Right atrium auricular region (tissue), 2 donors: ENCODE data around the gene FSIP1. TPM values are rescaled to one million over a fixed set of nuclear protein-coding genes. Genes with fewer than 3 reads are reported as not detected.

Experiments used
- DNase-seq: peaks from one replicate; pipeline ENCODE4 v3.0.0-alpha.2; 2019; ENCODE audit warnings: low spot score
- H3K27ac ChIP-seq, 2 donors: fragments of 200-600 bp; sonication (generic); 1 replicate in 1 of 2; 2 replicates in 1 of 2; pipeline ENCODE4 v1.5.1; 2016 to 2019
- H3K27me3 ChIP-seq, 2 donors: fragments of 200-600 bp; sonication (generic); one replicate each; pipeline versions ENCODE4 v1.5.1 to v1.6.0; 2017 to 2019
- H3K36me3 ChIP-seq: fragments of 200-600 bp; sonication (generic); one replicate; pipeline ENCODE4 v1.5.1; 2016
- H3K4me1 ChIP-seq, 2 donors: fragments of 200-600 bp; sonication (generic); one replicate each; pipeline versions ENCODE4 v1.5.1 to v1.6.0; 2017 to 2019
- H3K4me3 ChIP-seq, 2 donors: fragments of 200-600 bp; sonication (generic); 1 replicate in 1 of 2; 2 replicates in 1 of 2; pipeline ENCODE4 v1.5.1; 2017 to 2019; ENCODE audit warnings: mild to moderate bottlenecking in 1 of 2, moderate library complexity in 1 of 2
- H3K9me3 ChIP-seq, 2 donors: fragments of 200-600 bp; sonication (generic); one replicate each; pipeline ENCODE4 v1.5.1; 2019
- total RNA-seq, 2 donors: library from RNA; depleted of rRNA; stranded (reverse); fragments of >200 nt; gene quantifications; one replicate each; pipeline ENCODE4 v1.1.0, GENCODE V29; 2016
- TF ChIP-seq, protein P1 (sequence below), 2 donors: fragments of 200-600 bp; sonication (generic); IDR thresholded peaks; one replicate each; pipeline ENCODE4 v1.5.1; 2019; ENCODE audit warnings: antibody characterized with exemption in 2 of 2

The FSIP1 gene
- total RNA-seq, 2 donors from 2014 or later: 0.24 TPM; not detected in 1

DNA sequence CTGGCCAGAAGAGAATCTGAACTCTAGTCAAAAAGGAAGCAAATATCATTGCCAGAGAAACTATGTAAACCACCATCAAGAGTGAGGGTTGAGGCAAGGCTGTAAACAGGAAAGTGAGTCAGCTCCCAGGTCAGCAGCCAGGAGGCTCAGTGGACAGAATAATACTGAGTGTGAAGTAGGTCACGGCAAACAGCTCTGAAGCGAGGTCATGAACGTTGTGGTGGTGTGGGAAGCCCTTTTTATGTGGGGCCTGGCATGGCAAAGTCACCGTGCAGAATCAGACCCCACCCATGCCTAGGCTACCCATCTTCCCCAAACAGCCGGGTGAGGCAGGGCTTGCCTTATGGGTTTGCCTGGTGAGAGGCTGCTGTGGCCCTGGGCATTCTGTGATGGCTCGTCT is 157.8 kb downstream of the FSIP1 start:
- H3K4me3 ChIP-seq: no peak overlapping the region

DNA sequence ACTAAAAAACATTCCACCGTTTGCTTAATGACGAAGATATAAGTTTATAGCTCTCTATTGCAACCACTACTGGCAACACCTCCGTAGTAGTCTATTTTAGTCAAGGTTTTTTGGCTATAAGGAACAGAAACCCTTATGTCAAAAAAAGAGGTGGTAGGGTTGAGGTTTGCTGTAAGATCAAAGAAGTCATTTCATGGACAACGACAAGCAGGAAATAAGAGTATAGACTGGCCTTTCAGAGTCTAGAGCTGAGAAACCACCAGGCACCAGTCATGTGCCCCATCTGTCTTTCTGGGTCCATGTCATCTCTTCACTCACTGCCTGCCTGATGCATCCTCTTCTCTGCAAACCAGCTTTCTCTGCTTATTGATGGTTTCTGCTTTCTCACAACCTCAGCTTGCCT is 159.1 kb downstream of the FSIP1 start:
- Histone ChIP-seq H3K27me3 (no peaks in the 10 kb centered on the region), H3K36me3 (no peaks in the 10 kb centered on the region), H3K4me1 (peaks cover 0 to 45% of the 10 kb centered on the region in 2 donors), H3K9me3 (no peaks in the 10 kb centered on the region), H3K27ac (no peak overlapping the region), H3K4me3 (no peak overlapping the region)
- TF ChIP-seq, protein P1, sequence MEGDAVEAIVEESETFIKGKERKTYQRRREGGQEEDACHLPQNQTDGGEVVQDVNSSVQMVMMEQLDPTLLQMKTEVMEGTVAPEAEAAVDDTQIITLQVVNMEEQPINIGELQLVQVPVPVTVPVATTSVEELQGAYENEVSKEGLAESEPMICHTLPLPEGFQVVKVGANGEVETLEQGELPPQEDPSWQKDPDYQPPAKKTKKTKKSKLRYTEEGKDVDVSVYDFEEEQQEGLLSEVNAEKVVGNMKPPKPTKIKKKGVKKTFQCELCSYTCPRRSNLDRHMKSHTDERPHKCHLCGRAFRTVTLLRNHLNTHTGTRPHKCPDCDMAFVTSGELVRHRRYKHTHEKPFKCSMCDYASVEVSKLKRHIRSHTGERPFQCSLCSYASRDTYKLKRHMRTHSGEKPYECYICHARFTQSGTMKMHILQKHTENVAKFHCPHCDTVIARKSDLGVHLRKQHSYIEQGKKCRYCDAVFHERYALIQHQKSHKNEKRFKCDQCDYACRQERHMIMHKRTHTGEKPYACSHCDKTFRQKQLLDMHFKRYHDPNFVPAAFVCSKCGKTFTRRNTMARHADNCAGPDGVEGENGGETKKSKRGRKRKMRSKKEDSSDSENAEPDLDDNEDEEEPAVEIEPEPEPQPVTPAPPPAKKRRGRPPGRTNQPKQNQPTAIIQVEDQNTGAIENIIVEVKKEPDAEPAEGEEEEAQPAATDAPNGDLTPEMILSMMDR (IDR thresholded peaks at IDR 0.05): no peak
- DNase-seq: no peak

More for the DNA sequence above, 157.8 kb downstream of the FSIP1 start:
- TF ChIP-seq, protein P1 (IDR thresholded peaks at IDR 0.05): peak in 1 of 2 donors; percentile 20
- H3K27ac ChIP-seq: peak overlapping the region; percentile 61 to 89
- no peaks in the 10 kb centered on the region for H3K27me3 ChIP-seq
- no peaks in the 10 kb centered on the region for H3K36me3 ChIP-seq
- peak; percentile 87 for DNase-seq
- no peaks in the 10 kb centered on the region for H3K9me3 ChIP-seq
- peaks cover 0 to 56% of the 10 kb centered on the region in 2 donors for H3K4me1 ChIP-seq

DNA sequence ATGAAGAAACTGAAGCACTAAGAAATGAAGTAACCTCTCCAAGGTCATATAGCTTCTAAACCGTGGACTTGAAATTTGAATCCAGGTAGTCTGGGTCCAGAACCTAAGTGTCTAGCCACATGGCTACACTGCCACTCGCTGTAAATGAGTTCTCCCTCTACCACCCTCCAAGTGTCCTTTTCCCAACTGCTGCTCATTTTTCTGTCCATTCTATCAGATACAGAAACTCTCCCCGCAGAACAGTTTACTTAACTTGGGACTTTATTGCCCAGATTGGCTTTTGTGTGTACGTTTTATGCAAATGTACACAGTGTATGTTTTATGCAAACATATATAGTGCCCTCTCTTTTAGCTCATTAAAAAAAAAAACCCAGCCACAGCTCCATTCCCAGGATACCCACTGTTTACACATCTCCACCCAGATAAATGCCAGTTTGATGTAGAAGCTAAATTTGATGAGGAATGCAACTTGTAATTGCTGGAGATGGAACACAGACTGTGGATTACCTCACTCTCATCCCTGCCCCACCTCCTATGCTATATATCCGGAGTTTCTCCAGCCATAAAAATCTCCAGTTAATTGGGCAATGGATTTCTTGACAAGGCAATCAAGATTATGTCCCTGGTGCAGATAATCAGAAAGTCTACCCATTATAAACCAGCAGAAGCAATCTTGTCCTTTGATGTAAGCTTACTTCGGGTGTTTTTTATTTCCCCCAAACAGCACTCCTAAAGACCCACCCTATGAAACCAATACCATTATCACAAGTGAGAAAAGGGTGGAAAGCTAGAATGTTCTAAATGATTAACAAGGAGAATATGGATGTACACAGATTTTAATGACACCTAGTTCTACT is 159.8 kb downstream of the FSIP1 start:
- no peak overlapping the region for H3K27ac ChIP-seq
- H3K36me3 ChIP-seq: no peaks in the 10 kb centered on the region
- TF ChIP-seq, protein P1 (IDR thresholded peaks at IDR 0.05): no peak
- DNase-seq: no peak
- no peaks in the 10 kb centered on the region for H3K9me3 ChIP-seq
- peaks cover 0 to 39% of the 10 kb centered on the region in 2 donors for H3K4me1 ChIP-seq
- H3K4me3 ChIP-seq: no peak overlapping the region
- no peaks in the 10 kb centered on the region for H3K27me3 ChIP-seq

DNA sequence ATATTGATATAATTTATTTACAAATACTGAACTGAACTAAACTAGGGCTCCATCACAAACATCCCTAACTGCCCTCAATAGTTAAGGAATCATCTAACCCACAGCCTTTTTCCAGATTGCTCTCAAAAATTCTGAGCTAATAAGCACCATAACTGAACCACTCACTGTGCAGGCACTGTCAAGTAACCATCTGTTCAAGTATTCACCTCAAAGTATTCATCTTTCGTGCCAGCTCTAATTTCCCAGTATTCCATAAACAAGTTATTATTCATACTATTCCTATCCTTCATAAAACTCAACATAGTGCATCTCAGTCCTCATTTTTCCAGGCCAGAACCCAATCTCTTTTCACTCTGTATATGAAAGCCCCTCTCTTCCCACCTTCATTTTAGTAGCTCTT is 160.7 kb downstream of the FSIP1 start:
- H3K9me3 ChIP-seq: no peaks in the 10 kb centered on the region
- no peaks in the 10 kb centered on the region for H3K36me3 ChIP-seq
- no peak overlapping the region for H3K4me3 ChIP-seq
- peaks cover 0 to 29% of the 10 kb centered on the region in 2 donors for H3K4me1 ChIP-seq
- no peaks in the 10 kb centered on the region for H3K27me3 ChIP-seq
- H3K27ac ChIP-seq: no peak overlapping the region
- TF ChIP-seq, protein P1 (IDR thresholded peaks at IDR 0.05): no peak
- no peak for DNase-seq

DNA sequence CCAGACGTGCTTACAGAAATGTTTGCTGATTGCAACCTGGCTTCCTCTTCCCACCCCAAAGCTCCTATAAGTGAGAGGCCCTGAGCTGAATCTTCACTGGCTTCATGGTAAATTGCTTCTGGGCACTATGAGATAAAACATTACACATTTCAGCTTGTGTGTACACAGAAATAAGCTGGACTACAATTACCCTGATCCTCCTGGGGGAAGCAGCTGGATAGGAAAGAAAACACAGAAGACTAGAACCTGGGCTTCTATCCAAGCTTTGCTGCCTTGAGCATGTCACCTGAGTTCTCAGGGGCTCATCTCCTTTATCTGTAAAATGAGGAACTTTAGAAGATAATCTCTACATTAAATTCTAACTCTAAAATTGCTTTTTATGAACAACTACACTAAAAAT is 161.4 kb downstream of the FSIP1 start:
- Histone ChIP-seq H3K36me3 (no peaks in the 10 kb centered on the region), H3K4me1 (peaks cover 0 to 22% of the 10 kb centered on the region in 2 donors), H3K9me3 (no peaks in the 10 kb centered on the region), H3K27ac (no peak overlapping the region), H3K4me3 (no peak overlapping the region), H3K27me3 (no peaks in the 10 kb centered on the region)
- TF ChIP-seq, protein P1 (IDR thresholded peaks at IDR 0.05): no peak
- DNase-seq: no peak
